Parathyroid adenoma (tissue), 2 donors: Measurements from ENCODE around the gene RASAL1.

Source experiments
- H2AFZ ChIP-seq: fragments of 300-600 bp; sonication (generic); one replicate; pipeline ENCODE4 v1.7.0; 2017; ENCODE audit warnings: antibody characterized with exemption, mild to moderate bottlenecking
- H3K27ac ChIP-seq: fragments of 300-600 bp; sonication (generic); one replicate; pipeline ENCODE4 v1.7.0; 2017
- H3K27me3 ChIP-seq: fragments of 300-600 bp; sonication (generic); one replicate; pipeline ENCODE4 v1.7.0; 2017; ENCODE audit warnings: low read length; ENCODE audit not compliant: control insufficient read depth, insufficient read depth
- H3K36me3 ChIP-seq: fragments of 300-600 bp; sonication (generic); one replicate; pipeline ENCODE4 v1.7.0; 2017; ENCODE audit warnings: low read length; ENCODE audit not compliant: control insufficient read depth, insufficient read depth
- H3K4me1 ChIP-seq: fragments of 300-600 bp; sonication (generic); one replicate; pipeline ENCODE4 v1.7.0; 2017; ENCODE audit warnings: control low read depth
- H3K4me2 ChIP-seq: fragments of 300-600 bp; sonication (generic); one replicate; pipeline ENCODE4 v1.7.0; 2017; ENCODE audit warnings: low read length
- H3K4me3 ChIP-seq: fragments of 300-600 bp; sonication (generic); one replicate; pipeline ENCODE4 v1.7.0; 2017; ENCODE audit warnings: low read depth, low read length
- H3K79me2 ChIP-seq: fragments of 300-600 bp; sonication (generic); one replicate; pipeline ENCODE4 v1.7.0; 2017; ENCODE audit warnings: control low read depth
- H3K9ac ChIP-seq: fragments of 300-600 bp; sonication (generic); one replicate; pipeline ENCODE4 v1.7.0; 2017; ENCODE audit warnings: mild to moderate bottlenecking
- H3K9me3 ChIP-seq: fragments of 300-600 bp; sonication (generic); one replicate; pipeline ENCODE4 v1.7.0; 2017; ENCODE audit warnings: low read length; ENCODE audit not compliant: control insufficient read depth
- CTCF ChIP-seq: fragments of 300-600 bp; sonication (generic); IDR thresholded peaks from one replicate; pipeline ENCODE4 v1.7.0; 2017; ENCODE audit warnings: antibody characterized with exemption, mild to moderate bottlenecking
- donor health status: primary hyperparathyroidism.

RASAL1 gene

DNA sequence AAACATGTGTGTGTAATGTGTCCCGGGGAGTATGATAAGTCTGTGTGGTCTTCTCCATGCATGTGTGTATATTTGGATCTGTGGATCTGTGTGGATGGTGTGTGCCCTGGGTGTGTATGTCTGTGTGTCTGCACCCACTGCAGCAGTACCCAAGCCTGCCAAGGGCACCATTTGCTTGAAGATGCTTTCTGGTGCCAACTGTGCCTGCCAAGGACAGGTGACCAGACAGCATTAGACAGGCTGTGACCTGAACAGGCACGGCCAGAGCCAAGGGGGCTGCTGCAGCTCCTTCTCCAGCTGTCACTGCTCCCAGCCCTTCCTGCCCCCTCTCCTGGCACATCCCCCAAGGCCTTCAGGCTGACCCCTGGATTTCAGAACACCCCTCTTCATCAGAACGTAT, 44.1 kb downstream of the RASAL1 start:
- Histone ChIP-seq H3K27me3 (no peaks in the 10 kb centered on the region), H3K4me1 (peaks cover 2% of the 10 kb centered on the region), H3K4me2 (no peak overlapping the region), H3K9ac (no peak overlapping the region), H2AFZ (no peak overlapping the region), H3K9me3 (no peaks in the 10 kb centered on the region), H3K27ac (no peak overlapping the region), H3K4me3 (no peak overlapping the region), H3K36me3 (no peaks in the 10 kb centered on the region), H3K79me2 (no peaks in the 10 kb centered on the region)
- no peak for TF ChIP-seq CTCF

DNA sequence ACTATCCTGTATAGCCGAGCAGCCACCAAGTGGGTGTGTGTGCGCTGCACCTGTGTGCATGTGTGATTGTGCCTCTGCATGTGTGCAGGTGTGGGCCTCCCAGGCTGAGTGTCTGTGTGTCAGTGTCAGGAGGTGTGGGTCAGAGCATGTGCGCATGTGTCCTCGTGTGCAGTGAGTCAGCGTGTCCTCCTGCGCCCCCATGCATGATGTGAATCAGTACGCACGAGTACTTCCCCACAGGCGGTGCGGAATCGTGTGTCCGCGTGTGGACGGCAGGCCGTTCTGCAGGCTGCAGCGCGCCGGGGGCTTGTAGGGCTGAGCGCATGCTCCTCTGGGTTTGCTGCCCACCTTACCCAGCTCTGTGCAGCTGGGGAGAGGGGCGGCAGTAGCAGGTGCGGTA, 44.8 kb downstream of the RASAL1 start:
- no peaks in the 10 kb centered on the region for H3K27me3 ChIP-seq
- H3K4me2 ChIP-seq = no peak overlapping the region
- no peaks in the 10 kb centered on the region for H3K9me3 ChIP-seq
- no peaks in the 10 kb centered on the region for H3K79me2 ChIP-seq
- TF ChIP-seq CTCF = no peak
- peaks cover 2% of the 10 kb centered on the region for H3K4me1 ChIP-seq
- H2AFZ ChIP-seq = no peak overlapping the region
- no peak overlapping the region for H3K27ac ChIP-seq
- no peak overlapping the region for H3K9ac ChIP-seq
- no peak overlapping the region for H3K4me3 ChIP-seq
- no peaks in the 10 kb centered on the region for H3K36me3 ChIP-seq

DNA sequence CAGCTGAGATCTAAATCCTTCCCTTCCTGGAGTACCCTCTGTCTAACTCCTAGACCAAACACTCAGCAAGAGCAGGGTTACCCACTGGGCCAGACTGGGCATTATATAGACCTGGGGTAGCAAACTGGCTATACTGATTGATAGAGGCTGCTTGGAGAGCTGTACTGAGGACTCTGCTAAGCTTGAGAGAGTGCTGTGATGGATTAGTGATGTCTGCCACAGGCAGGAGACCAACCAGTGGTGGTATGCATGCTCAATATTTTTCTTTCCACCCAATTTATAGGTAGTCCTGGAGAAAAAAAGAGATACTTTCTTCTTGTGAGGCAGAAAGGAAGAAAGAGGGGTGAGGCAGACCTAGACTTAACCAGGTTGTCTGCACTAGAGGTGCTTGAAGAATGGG, 45.7 kb downstream of the RASAL1 start:
- no peaks in the 10 kb centered on the region for H3K36me3 ChIP-seq
- H3K79me2 ChIP-seq = no peaks in the 10 kb centered on the region
- no peaks in the 10 kb centered on the region for H3K27me3 ChIP-seq
- no peak overlapping the region for H3K4me2 ChIP-seq
- H3K9me3 ChIP-seq = no peaks in the 10 kb centered on the region
- H3K27ac ChIP-seq = no peak overlapping the region
- H3K9ac ChIP-seq = no peak overlapping the region
- H2AFZ ChIP-seq = no peak overlapping the region
- TF ChIP-seq CTCF = no peak
- no peak overlapping the region for H3K4me3 ChIP-seq
- H3K4me1 ChIP-seq = peaks cover 2% of the 10 kb centered on the region

- Histone ChIP-seq H3K79me2 (no peaks in the 10 kb centered on the region), H2AFZ (no peak overlapping the region), H3K36me3 (no peaks in the 10 kb centered on the region), H3K4me2 (no peak overlapping the region), H3K27me3 (no peaks in the 10 kb centered on the region), H3K9me3 (no peaks in the 10 kb centered on the region), H3K4me3 (no peak overlapping the region), H3K9ac (no peak overlapping the region), H3K27ac (no peak overlapping the region), H3K4me1 (peaks cover 2% of the 10 kb centered on the region)
- TF ChIP-seq CTCF = no peak
Observed at GRCh38 chr12:113088971-113089756, 46.4 kb downstream of the RASAL1 start.

DNA sequence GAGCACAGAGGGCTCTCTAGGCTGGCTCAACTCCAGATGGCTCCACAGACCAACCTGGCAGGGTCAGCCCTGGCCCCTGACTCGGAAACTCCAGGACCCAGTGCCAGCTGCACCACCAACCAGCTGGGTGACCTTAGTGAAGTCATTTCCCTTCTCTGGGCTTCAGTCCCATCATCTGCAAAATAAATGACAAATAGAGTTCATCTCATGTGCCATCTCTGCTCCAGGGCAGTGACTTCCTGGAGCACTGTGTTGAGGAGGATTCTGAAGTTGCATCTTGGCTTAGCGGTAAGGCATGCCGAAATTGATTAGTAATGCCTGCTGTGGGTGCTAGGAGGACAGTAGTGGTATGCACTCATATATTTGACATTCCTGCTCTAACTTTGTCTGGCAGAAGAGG, 47.5 kb downstream of the RASAL1 start:
- no peaks in the 10 kb centered on the region for H3K27me3 ChIP-seq
- no peak overlapping the region for H2AFZ ChIP-seq
- no peak overlapping the region for H3K27ac ChIP-seq
- H3K4me1 ChIP-seq = peaks cover 2% of the 10 kb centered on the region
- no peak overlapping the region for H3K4me2 ChIP-seq
- no peaks in the 10 kb centered on the region for H3K36me3 ChIP-seq
- no peak overlapping the region for H3K9ac ChIP-seq
- no peak for TF ChIP-seq CTCF
- H3K79me2 ChIP-seq = no peaks in the 10 kb centered on the region
- no peak overlapping the region for H3K4me3 ChIP-seq
- H3K9me3 ChIP-seq = no peaks in the 10 kb centered on the region
